GM23338 (cell line): Measurements from ENCODE around the gene LRRC2. TPM values are rescaled to one million over a fixed set of nuclear protein-coding genes. Genes with fewer than 3 reads are reported as not detected.

Source experiments
- ATAC-seq: fragments of 200-7000 bp; cut with Tn5 transposase; 3 replicates; pipeline ENCODE4 v1.9.1; 2020
- DNase-seq: peaks from one replicate; pipeline ENCODE4 v3.0.0-alpha.2; 2015; ENCODE audit warnings: low spot score
- H2AFZ ChIP-seq: fragments of 200-600 bp; sonication (generic); 2 replicates; pipeline ENCODE4 v1.8.0; 2016; ENCODE audit warnings: antibody characterized with exemption, mild to moderate bottlenecking, moderate library complexity
- H3F3A ChIP-seq: fragments of 200-600 bp; sonication (generic); replicated peaks from 2 replicates; pipeline ENCODE4 v1.8.0; 2017; ENCODE audit warnings: antibody characterized with exemption, mixed run types, low read depth
- H3K27ac ChIP-seq: fragments of 200-600 bp; sonication (generic); 2 replicates; pipeline ENCODE4 v1.6.1; 2016; ENCODE audit warnings: low read depth
- H3K27me3 ChIP-seq: fragments of 200-600 bp; sonication (generic); 2 replicates; pipeline ENCODE4 v1.8.0; 2016; ENCODE audit warnings: mild to moderate bottlenecking, mixed run types, moderate library complexity; ENCODE audit not compliant: insufficient read depth
- H3K36me3 ChIP-seq: fragments of 200-600 bp; sonication (generic); 2 replicates; pipeline ENCODE4 v1.8.0; 2016; ENCODE audit warnings: mild to moderate bottlenecking; ENCODE audit not compliant: insufficient read depth
- H3K4me1 ChIP-seq: fragments of 200-600 bp; sonication (generic); 2 replicates; pipeline ENCODE4 v1.8.0; 2016; ENCODE audit warnings: mild to moderate bottlenecking, moderate library complexity; ENCODE audit not compliant: insufficient read depth
- H3K4me2 ChIP-seq: fragments of 200-600 bp; sonication (generic); 2 replicates; pipeline ENCODE4 v1.7.1; 2017; ENCODE audit warnings: mixed run types
- H3K4me3 ChIP-seq: fragments of 200-600 bp; sonication (generic); 2 replicates; pipeline ENCODE4 v1.6.1; 2016; ENCODE audit warnings: mixed run types
- H3K79me2 ChIP-seq: fragments of 200-600 bp; sonication (generic); replicated peaks from 2 replicates; pipeline ENCODE4 v1.8.0; 2017; ENCODE audit warnings: mild to moderate bottlenecking; ENCODE audit not compliant: insufficient read depth
- H3K9me2 ChIP-seq: fragments of 200-600 bp; sonication (generic); 2 replicates; pipeline ENCODE4 v1.8.0; 2017; ENCODE audit not compliant: insufficient read depth
- H4K20me1 ChIP-seq: fragments of 200-600 bp; sonication (generic); replicated peaks from 2 replicates; pipeline ENCODE4 v1.8.0; 2017; ENCODE audit warnings: mild to moderate bottlenecking; ENCODE audit not compliant: insufficient read depth
- H3K27ac Mint-ChIP-seq: 2 replicates; pipeline ENCODE4 v1.8.0; 2020; ENCODE audit warnings: inconsistent platforms, mild to moderate bottlenecking, moderate library complexity, mixed read lengths
- H3K27me3 Mint-ChIP-seq: 3 replicates; pipeline ENCODE4 v1.8.0; 2022; ENCODE audit warnings: low read depth, mild to moderate bottlenecking, moderate library complexity, mixed read lengths, inconsistent platforms; ENCODE audit not compliant: insufficient read depth, poor library complexity
- H3K36me3 Mint-ChIP-seq: 3 replicates; pipeline ENCODE4 v1.8.0; 2021; ENCODE audit warnings: low read depth, mild to moderate bottlenecking, inconsistent platforms, moderate library complexity, mixed read lengths
- H3K4me1 Mint-ChIP-seq: 3 replicates; pipeline ENCODE4 v1.8.0; 2020; ENCODE audit warnings: mild to moderate bottlenecking, inconsistent platforms, mixed read lengths
- H3K4me3 Mint-ChIP-seq: 3 replicates; pipeline ENCODE4 v1.8.0; 2021; ENCODE audit warnings: moderate library complexity, mild to moderate bottlenecking, inconsistent platforms, mixed read lengths
- H3K9me3 Mint-ChIP-seq: 3 replicates; pipeline ENCODE4 v1.8.0; 2020; ENCODE audit warnings: moderate library complexity, mild to moderate bottlenecking, inconsistent platforms, mixed read lengths
- CREB1 ChIP-seq: fragments of 250-450 bp; sonication (Bioruptor Pico); IDR thresholded peaks from 2 replicates; pipeline ENCODE4 v1.5.0; 2020; ENCODE audit warnings: low read depth, mild to moderate bottlenecking, moderate library complexity
- CTCF ChIP-seq, 2 experiments: fragments of 200-600 bp in 1 of 2; sonication (generic) in 1 of 2; conservative IDR thresholded peaks; 2 replicates each; pipeline versions ENCODE4 v1.5.1 to v1.6.1; 2016 to 2017; ENCODE audit warnings: antibody characterized with exemption in 2 of 2, low read depth in 2 of 2, mild to moderate bottlenecking in 2 of 2, moderate library complexity in 1 of 2
- ETS1 ChIP-seq: IDR thresholded peaks from 2 replicates; pipeline ENCODE4 v1.6.1; 2016; ENCODE audit warnings: antibody characterized with exemption
- EZH2 ChIP-seq: fragments of 200-600 bp; sonication (generic); IDR thresholded peaks from one replicate; pipeline ENCODE4 v1.8.0; 2017; ENCODE audit warnings: antibody characterized with exemption, mild to moderate bottlenecking, low read depth; ENCODE audit not compliant: unreplicated experiment
- EZH2phosphoT487 ChIP-seq: fragments of 200-600 bp; sonication (generic); IDR thresholded peaks from one replicate; pipeline ENCODE4 v1.8.1; 2018; ENCODE audit warnings: antibody characterized with exemption; ENCODE audit not compliant: unreplicated experiment
- JUNB ChIP-seq: IDR thresholded peaks from one replicate; pipeline ENCODE4 v1.6.1; 2016; ENCODE audit warnings: antibody characterized with exemption; ENCODE audit not compliant: unreplicated experiment
- NANOG ChIP-seq: IDR thresholded peaks from 2 replicates; pipeline ENCODE4 v1.6.1; 2016; ENCODE audit warnings: antibody characterized with exemption, borderline replicate concordance
- POLR2AphosphoS5 ChIP-seq: IDR thresholded peaks from 2 replicates; pipeline ENCODE4 v1.6.1; 2016; ENCODE audit warnings: antibody characterized with exemption, low read depth
- REST ChIP-seq: IDR thresholded peaks from one replicate; pipeline ENCODE4 v1.6.1; 2018; ENCODE audit warnings: antibody characterized with exemption; ENCODE audit not compliant: unreplicated experiment
- STAT1 ChIP-seq: IDR thresholded peaks from one replicate; pipeline ENCODE4 v1.6.1; 2016; ENCODE audit warnings: antibody characterized with exemption; ENCODE audit not compliant: unreplicated experiment
- ZNF114 ChIP-seq: fragments of 250-450 bp; sonication (Bioruptor Pico); IDR thresholded peaks from 2 replicates; pipeline ENCODE4 v1.5.0; 2020; ENCODE audit warnings: mild to moderate bottlenecking, moderate library complexity
- ZNF331 ChIP-seq: fragments of 250-450 bp; sonication (Bioruptor Pico); IDR thresholded peaks from 2 replicates; pipeline ENCODE4 v1.5.0; 2020; ENCODE audit warnings: low read depth, mild to moderate bottlenecking, moderate library complexity
- polyA plus RNA-seq: library from polyadenylated mRNA; unstranded; fragments of >200 nt; fragmentation: Nextera tagmentation; extraction: Ambion mirVana; gene quantifications from 2 replicates; pipeline ENCODE4 v1.2.1, GENCODE V29; 2016
- total RNA-seq: library from RNA; depleted of rRNA; stranded (reverse); fragments of >200 nt; shearing (Covaris generic); gene quantifications from 2 replicates; pipeline ENCODE4 v1.2.3, GENCODE V29; 2014

Gene LRRC2
- total and polyA plus RNA-seq, 2 experiments from 2014 or later: 6.5 to 7.1 TPM

GRCh38 chr3:46614431-46614830 lies 48.3 kb upstream of the LRRC2 start (continued):
- no peak for TF ChIP-seq POLR2AphosphoS5
- no peak for TF ChIP-seq NANOG
- no peak for TF ChIP-seq ETS1
- no peak for TF ChIP-seq JUNB
- no peak for TF ChIP-seq REST

GRCh38 chr3:46613313-46614005 lies 47.4 kb upstream of the LRRC2 start:
- Mint-ChIP-seq H3K27me3 (peaks cover 10% of the 10 kb centered on the region), H3K36me3 (no peaks in the 10 kb centered on the region), H3K27ac (peak overlapping the region; percentile 39; the same call in 1 of the 2 replicates), H3K9me3 (no peaks in the 10 kb centered on the region), H3K4me3 (no peak overlapping the region), H3K4me1 (peaks cover 24% of the 10 kb centered on the region)
- ATAC-seq: peak; percentile 42; the same call in 2 of the 3 replicates
- no peaks in the 10 kb centered on the region for H3K36me3 ChIP-seq
- H4K20me1 ChIP-seq: no peaks in the 10 kb centered on the region
- H3K9me2 ChIP-seq: no peaks in the 10 kb centered on the region
- peak overlapping the region; percentile 74; the same call in 1 of the 2 replicates for H2AFZ ChIP-seq
- H3K79me2 ChIP-seq: no peaks in the 10 kb centered on the region
- no peak overlapping the region for H3K4me2 ChIP-seq
- H3K4me3 ChIP-seq: no peak overlapping the region
- no peaks in the 10 kb centered on the region for H3F3A ChIP-seq
- no peaks in the 10 kb centered on the region for H3K27me3 ChIP-seq
- peaks cover 19% of the 10 kb centered on the region for H3K4me1 ChIP-seq
- no peak for DNase-seq
- H3K27ac ChIP-seq: no peak overlapping the region
- TF ChIP-seq POLR2AphosphoS5 (no peak), CREB1 (CRISPR knock-in tag) (no peak), NANOG (no peak), EZH2phosphoT487 (no peak), EZH2 (no peak), ZNF331 (CRISPR knock-in tag) (no peak), CTCF (conservative IDR thresholded peaks at IDR 0.05; ENCODE audit: low read depth in 2 of 2) (no peak), REST (no peak), ZNF114 (CRISPR knock-in tag) (no peak), STAT1 (no peak), JUNB (no peak)
